Activated CD4-positive, alpha-beta T cell treated with anti-CD3 and anti-CD28 coated beads, Interleukin-2, amount 10 ng/mL, durations not matched to agents 24 days and 14 days (primary cell): ENCODE measurements around the gene KLHL9. TPM values are rescaled to one million over a fixed set of nuclear protein-coding genes. Genes with fewer than 3 reads are reported as not detected.

Experiments used
- DNase-seq: peaks from one replicate; pipeline ENCODE4 v3.0.0; 2022
- H3K27ac Mint-ChIP-seq: one replicate; pipeline ENCODE4 v1.8.0; 2022; ENCODE audit warnings: mild to moderate bottlenecking, mixed read lengths
- H3K27me3 Mint-ChIP-seq: one replicate; pipeline ENCODE4 v1.8.0; 2022; ENCODE audit warnings: mixed read lengths
- H3K36me3 Mint-ChIP-seq: one replicate; pipeline ENCODE4 v1.8.0; 2022; ENCODE audit warnings: low read depth, mild to moderate bottlenecking, mixed read lengths
- H3K4me1 Mint-ChIP-seq: one replicate; pipeline ENCODE4 v1.8.0; 2021; ENCODE audit warnings: mixed read lengths
- H3K4me3 Mint-ChIP-seq: one replicate; pipeline ENCODE4 v1.8.0; 2022; ENCODE audit warnings: mild to moderate bottlenecking, moderate library complexity, mixed read lengths
- H3K9me3 Mint-ChIP-seq: one replicate; pipeline ENCODE4 v1.8.0; 2021; ENCODE audit warnings: mixed read lengths
- intact Hi-C: fragments of 100-400 bp; cut with micrococcal nuclease; formaldehyde crosslinking; loops from one replicate; pipeline ENCODE4 v1.15.1; 2023
- total RNA-seq: library from RNA; stranded (reverse); gene quantifications from 2 replicates; pipeline ENCODE4 v1.2.3, GENCODE V29; 2022

The KLHL9 gene
- total RNA-seq, 1 donor from 2014 or later: 14.8 TPM

- Mint-ChIP-seq H3K36me3 (no peaks in the 10 kb centered on the region), H3K27me3 (peaks cover 27% of the 10 kb centered on the region), H3K27ac (no peak overlapping the region), H3K9me3 (no peaks in the 10 kb centered on the region), H3K4me1 (no peaks in the 10 kb centered on the region), H3K4me3 (no peak overlapping the region)
- intact Hi-C loops: no loop called here
- DNase-seq: no peak
Observed at GRCh38 chr9:21295992-21296391, 39.2 kb downstream of the KLHL9 start.

- no peaks in the 10 kb centered on the region for H3K9me3 Mint-ChIP-seq
- intact Hi-C loops: no loop called here
- H3K4me3 Mint-ChIP-seq: no peak overlapping the region
- peaks cover 22% of the 10 kb centered on the region for H3K27me3 Mint-ChIP-seq
- H3K27ac Mint-ChIP-seq: no peak overlapping the region
- no peak for DNase-seq
- no peaks in the 10 kb centered on the region for H3K4me1 Mint-ChIP-seq
- H3K36me3 Mint-ChIP-seq: no peaks in the 10 kb centered on the region
Observed at GRCh38 chr9:21294904-21295538, 40.2 kb downstream of the KLHL9 start.

- no peaks in the 10 kb centered on the region for H3K9me3 Mint-ChIP-seq
- H3K27ac Mint-ChIP-seq: no peak overlapping the region
- no peak overlapping the region for H3K4me3 Mint-ChIP-seq
- H3K27me3 Mint-ChIP-seq: peaks cover 26% of the 10 kb centered on the region
- H3K4me1 Mint-ChIP-seq: no peaks in the 10 kb centered on the region
- intact Hi-C loops: no loop called here
- DNase-seq: no peak
- H3K36me3 Mint-ChIP-seq: no peaks in the 10 kb centered on the region
Observed at GRCh38 chr9:21294364-21294774, 40.8 kb downstream of the KLHL9 start.

- H3K27ac Mint-ChIP-seq: no peak overlapping the region
- H3K27me3 Mint-ChIP-seq: peaks cover 26% of the 10 kb centered on the region
- intact Hi-C loops: no loop called here
- no peak for DNase-seq
- no peaks in the 10 kb centered on the region for H3K4me1 Mint-ChIP-seq
- no peaks in the 10 kb centered on the region for H3K36me3 Mint-ChIP-seq
- H3K4me3 Mint-ChIP-seq: no peak overlapping the region
- no peaks in the 10 kb centered on the region for H3K9me3 Mint-ChIP-seq
Observed at GRCh38 chr9:21289848-21290247, 45.4 kb downstream of the KLHL9 start.

DNA sequence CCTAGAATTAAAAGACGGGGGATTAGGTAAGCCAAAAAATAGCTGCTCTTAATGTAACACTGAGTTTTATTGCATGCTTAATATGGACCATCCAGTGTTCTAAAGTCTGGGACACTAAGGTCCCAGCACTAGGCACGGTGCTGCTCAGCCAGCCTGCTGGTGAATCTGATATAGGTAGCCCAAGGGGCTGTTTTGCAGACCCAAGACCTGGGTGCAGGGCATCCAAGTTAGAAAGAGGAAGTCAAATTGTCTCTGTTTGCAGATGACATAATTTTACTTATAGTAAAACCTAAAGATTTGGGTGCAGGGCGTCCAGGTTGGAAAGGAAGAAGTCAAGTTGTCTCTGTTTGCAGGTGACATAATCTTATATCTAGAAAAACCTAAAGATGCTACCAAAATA lies 47.9 kb downstream of the KLHL9 start:
- Mint-ChIP-seq H3K9me3 (no peaks in the 10 kb centered on the region), H3K4me3 (no peak overlapping the region), H3K27me3 (peaks cover 18% of the 10 kb centered on the region), H3K4me1 (no peaks in the 10 kb centered on the region), H3K36me3 (no peaks in the 10 kb centered on the region), H3K27ac (no peak overlapping the region)
- intact Hi-C loops: no loop called here
- DNase-seq: no peak

GRCh38 chr9:21286659-21287058 lies 48.5 kb downstream of the KLHL9 start:
- peaks cover 18% of the 10 kb centered on the region for H3K27me3 Mint-ChIP-seq
- H3K4me1 Mint-ChIP-seq: no peaks in the 10 kb centered on the region
- H3K36me3 Mint-ChIP-seq: no peaks in the 10 kb centered on the region
- no peaks in the 10 kb centered on the region for H3K9me3 Mint-ChIP-seq
- intact Hi-C loops: no loop called here
- no peak for DNase-seq
- H3K4me3 Mint-ChIP-seq: no peak overlapping the region
- H3K27ac Mint-ChIP-seq: no peak overlapping the region

DNA sequence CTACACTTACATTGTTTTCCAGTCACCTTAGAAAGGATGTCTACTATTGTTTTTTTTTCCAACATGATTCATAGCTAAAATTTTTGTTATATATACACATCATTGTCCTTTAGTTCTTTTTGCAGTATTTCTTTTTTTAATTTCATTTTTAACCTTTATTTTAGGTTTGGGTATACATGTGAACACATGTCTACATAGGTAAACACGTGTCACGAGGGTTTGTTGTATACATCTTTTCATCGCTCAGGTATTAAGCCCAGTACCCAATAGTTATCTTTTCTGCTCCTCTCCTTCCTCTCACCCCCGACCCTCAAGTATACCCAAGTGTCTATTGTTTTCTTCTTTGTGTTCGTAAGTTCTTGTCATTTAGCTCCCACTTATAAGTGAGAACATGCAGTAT lies 49.1 kb downstream of the KLHL9 start:
- no peaks in the 10 kb centered on the region for H3K9me3 Mint-ChIP-seq
- no peak for DNase-seq
- no peak overlapping the region for H3K4me3 Mint-ChIP-seq
- intact Hi-C loops: no loop called here
- H3K4me1 Mint-ChIP-seq: no peaks in the 10 kb centered on the region
- H3K27ac Mint-ChIP-seq: no peak overlapping the region
- H3K27me3 Mint-ChIP-seq: peaks cover 21% of the 10 kb centered on the region
- no peaks in the 10 kb centered on the region for H3K36me3 Mint-ChIP-seq

DNA sequence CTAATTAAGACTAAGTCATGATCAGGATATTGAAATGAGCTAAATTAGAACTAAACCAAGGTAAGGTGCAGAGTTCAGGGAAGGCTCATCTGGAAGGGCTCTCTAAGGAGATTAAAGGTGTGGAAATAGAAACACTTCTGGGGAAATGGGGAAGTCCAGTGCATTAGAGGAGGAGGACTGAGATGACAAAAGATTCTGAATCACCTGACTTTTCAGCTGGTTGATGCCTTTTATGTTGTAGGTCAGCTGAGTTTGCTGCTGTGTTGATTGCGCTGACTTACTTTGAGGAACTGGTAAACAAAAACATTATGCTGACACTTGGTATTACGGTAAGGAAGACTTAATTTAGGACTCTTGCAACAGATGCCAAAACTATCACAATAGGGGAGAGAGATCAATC lies 53.9 kb downstream of the KLHL9 start:
- H3K4me3 Mint-ChIP-seq: no peak overlapping the region
- H3K27ac Mint-ChIP-seq: no peak overlapping the region
- H3K9me3 Mint-ChIP-seq: no peaks in the 10 kb centered on the region
- peaks cover 26% of the 10 kb centered on the region for H3K27me3 Mint-ChIP-seq
- H3K4me1 Mint-ChIP-seq: no peaks in the 10 kb centered on the region
- H3K36me3 Mint-ChIP-seq: no peaks in the 10 kb centered on the region
- intact Hi-C loops: no loop called here
- no peak for DNase-seq

Other genes with a start within 250 kb of the KLHL9 start
- not detected in 2 replicates for gene IFNW1, start 193.6 kb downstream of the KLHL9 start, total RNA-seq
- gene IFNA21, start 168.7 kb downstream of the KLHL9 start, total RNA-seq: not detected in 2 replicates
- gene IFNA4, start 147.8 kb downstream of the KLHL9 start, total RNA-seq: not detected in 2 replicates
- gene IFNA7, start 133.2 kb downstream of the KLHL9 start, total RNA-seq: not detected in 2 replicates
- gene IFNA10, start 128.3 kb downstream of the KLHL9 start, total RNA-seq: not detected in 2 replicates
- not detected in 2 replicates for gene IFNA16, start 118.1 kb downstream of the KLHL9 start, total RNA-seq
- not detected in 2 replicates for gene IFNA17, start 107.2 kb downstream of the KLHL9 start, total RNA-seq
- not detected in 2 replicates for gene IFNA14, start 95.4 kb downstream of the KLHL9 start, total RNA-seq
- not detected in 2 replicates for gene IFNA5, start 30.1 kb downstream of the KLHL9 start, total RNA-seq
- not detected in 2 replicates for gene IFNA6, start 15.5 kb upstream of the KLHL9 start, total RNA-seq
- not detected in 2 replicates for gene IFNA13, start 32.7 kb upstream of the KLHL9 start, total RNA-seq
- gene IFNA2, start 50.0 kb upstream of the KLHL9 start, total RNA-seq: not detected in 2 replicates
- not detected in 2 replicates for gene IFNA8, start 73.7 kb upstream of the KLHL9 start, total RNA-seq
- gene IFNA1, start 105.0 kb upstream of the KLHL9 start, total RNA-seq: not detected in 2 replicates
- not detected in 2 replicates for gene IFNE, start 146.9 kb upstream of the KLHL9 start, total RNA-seq